Stimulated activated CD8-positive, alpha-beta memory T cell treated with anti-CD3 and anti-CD28 coated beads, Interleukin-12 subunit alpha, Interleukin-12 subunit beta, amount 100 ng/mL, for 4 hours (primary cell): ENCODE results near the gene ATP6AP1.

Experiments
- DNase-seq: peaks from one replicate; pipeline ENCODE4 v3.0.0-alpha.2; 2020; ENCODE audit warnings: low read depth

Gene ATP6AP1

GRCh38 chrX:154444755-154445246 lies 16.3 kb downstream of the ATP6AP1 start:
- DNase-seq, result no peak

DNA sequence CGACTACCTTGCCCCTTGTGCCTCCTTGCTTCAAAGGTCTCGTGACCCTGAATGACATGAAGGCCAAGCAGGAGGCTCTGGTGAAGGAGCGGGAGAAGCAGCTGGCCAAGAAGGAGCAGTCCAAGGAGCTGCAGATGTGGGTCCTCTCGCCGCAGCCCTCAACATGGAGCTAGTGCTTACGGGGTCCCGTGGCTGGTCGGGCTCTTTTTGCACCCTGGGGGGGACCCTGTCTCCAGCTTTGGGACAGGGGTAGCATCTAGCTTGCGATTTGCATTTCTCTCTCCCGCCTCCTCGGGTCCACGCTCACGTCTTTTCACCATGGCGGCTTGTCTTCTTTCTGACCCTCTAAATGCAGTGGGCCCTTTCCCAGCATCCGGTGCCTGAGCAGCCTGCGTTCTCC lies 17.3 kb downstream of the ATP6AP1 start:
- no peak for DNase-seq

- DNase-seq, result no peak
Observed at GRCh38 chrX:154446430-154446829, 18.0 kb downstream of the ATP6AP1 start.

DNA sequence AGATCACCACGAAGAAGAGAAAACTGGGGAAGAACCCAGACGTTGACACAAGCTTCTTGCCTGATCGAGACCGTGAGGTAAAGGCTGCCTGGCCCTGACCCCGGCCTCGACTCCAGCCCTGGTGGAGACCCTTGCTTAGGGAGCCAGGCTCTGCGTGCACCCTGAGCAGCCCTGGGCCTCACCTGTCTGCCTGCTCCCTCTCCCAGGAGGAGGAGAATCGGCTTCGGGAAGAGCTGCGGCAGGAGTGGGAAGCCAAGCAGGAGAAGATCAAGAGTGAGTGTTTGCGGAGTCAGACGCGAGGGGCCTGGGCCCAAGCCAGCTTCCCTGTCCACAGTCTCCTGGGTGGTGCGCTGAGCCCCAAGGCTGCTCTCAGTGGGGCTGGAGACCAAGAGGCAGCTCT lies 20.0 kb downstream of the ATP6AP1 start:
- DNase-seq, result no peak

DNA sequence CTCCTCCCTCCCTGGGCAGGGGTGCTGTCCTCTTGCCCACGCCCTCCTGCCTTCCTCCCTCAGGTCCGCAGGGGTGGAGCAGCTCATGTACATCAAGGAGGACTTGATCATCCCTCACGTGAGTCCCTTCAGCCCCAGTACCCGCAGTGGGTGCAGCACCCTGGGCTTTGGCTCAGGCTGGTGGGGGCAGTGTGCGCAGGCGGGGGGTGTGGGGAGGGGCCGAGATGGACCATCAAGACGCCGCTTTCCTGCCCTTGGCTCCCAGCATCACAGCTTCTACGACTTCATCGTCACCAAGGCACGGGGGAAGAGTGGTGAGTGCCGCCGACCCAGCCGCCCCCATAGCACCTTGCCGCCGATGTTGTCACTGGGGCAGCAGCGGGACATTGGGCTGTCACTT lies 21.1 kb downstream of the ATP6AP1 start:
- DNase-seq, result no peak

DNA sequence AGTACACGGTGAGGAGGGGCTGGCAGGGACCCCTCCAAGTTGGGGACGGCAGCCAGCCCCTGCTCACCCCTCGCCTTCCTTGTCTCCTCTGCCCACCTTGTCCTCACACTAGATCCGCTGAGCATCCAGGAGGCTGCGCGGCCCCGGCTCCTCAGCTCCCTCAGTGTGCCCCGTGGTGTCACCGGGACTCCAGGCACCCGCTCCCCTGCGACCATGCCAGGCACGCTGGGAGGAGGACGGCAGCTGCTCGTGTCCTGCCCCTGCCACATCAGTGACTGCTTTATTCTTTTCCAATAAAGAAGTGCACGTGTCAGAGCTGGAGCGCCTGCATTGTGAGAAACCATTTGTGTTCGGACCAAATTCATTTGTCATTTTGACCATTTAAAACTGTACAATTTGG lies 21.8 kb downstream of the ATP6AP1 start:
- DNase-seq, result no peak

- no peak for DNase-seq
Observed at GRCh38 chrX:154452823-154453222, 24.3 kb downstream of the ATP6AP1 start.

DNA sequence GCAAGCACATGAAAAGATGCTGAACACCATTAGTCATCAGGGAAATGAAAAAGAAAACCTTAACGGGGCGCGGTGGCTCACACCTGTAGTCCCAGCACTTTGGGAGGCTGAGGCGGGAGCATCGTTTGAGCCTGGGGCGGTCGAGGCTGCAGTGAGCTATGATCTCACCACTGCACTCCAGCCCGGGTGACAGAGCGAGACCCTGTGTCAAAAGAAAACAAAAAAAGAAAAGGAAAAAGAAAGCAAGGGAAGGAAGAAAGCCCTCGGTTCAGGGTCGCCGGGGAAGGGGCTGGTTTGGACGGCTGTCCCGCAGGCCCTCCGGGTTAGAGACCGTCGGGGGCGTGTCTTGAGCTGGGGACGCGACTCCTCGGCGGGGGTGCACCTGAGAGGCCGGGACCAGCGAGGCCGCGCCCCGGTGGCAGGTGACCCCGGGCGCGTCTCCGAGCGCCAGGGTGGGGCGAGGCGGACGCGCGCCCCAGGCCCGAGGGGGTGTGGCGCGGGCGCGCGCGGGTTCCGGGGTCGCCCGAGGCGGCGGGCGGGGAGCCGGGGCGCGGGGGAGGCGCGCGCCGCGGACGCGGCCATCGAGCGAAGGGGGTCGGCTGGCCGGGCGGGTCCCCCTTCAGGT lies 29.1 kb downstream of the ATP6AP1 start:
- DNase-seq, result peak; percentile 39

- peak; percentile 48 for DNase-seq
Observed at GRCh38 chrX:154458116-154458953, 29.9 kb downstream of the ATP6AP1 start, which contains the start of gene PLXNA3. Gene PLXNA3, plus strand, starts transcription at chrX:154458281. Its CDS starts 1,903 bp downstream, at chrX:154460184.

GRCh38 chrX:154458954-154459778 lies 30.7 kb downstream of the ATP6AP1 start:
- no peak for DNase-seq

DNA sequence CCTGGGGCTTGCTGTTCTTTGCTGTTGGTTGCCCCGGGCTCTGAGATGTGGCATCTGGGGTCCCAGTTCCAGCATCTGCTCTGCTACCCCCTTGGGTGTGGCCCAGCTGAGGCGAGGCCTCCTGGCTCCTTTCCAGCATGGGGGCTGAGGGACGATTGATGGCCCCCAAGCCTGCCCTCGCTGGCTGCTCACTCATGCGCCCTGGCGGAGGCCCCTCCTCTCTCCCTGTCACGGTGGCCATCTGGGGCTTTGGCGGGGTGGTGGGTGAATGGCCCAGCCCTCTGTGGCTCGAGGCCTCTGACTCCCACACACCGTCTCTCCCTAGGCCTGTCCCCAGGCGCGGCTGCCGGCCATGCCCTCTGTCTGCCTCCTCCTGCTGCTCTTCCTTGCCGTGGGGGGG lies 31.4 kb downstream of the ATP6AP1 start:
- no peak for DNase-seq

GRCh38 chrX:154460326-154460725 lies 31.8 kb downstream of the ATP6AP1 start:
- no peak for DNase-seq

DNA sequence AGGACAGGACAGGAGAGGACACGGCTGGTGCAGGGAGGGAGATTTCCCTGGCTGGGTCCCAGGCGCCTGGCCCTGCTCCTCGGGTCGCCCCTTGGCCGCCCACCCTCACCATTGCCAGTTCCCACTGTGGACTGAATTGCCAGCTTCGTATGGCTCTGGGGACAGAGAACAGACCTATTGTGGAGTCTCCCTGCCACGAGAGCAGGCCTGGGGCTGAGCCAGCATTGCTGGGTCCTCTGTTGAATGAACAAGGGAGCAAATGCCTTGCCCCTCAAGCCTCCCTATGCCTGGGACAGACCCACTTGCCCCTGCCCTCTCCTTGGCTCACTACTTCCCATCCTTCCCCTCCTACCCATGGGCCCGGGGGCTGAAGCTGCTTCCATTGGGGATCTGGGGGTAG lies 33.9 kb downstream of the ATP6AP1 start:
- no peak for DNase-seq

GRCh38 chrX:154463611-154464220 lies 35.2 kb downstream of the ATP6AP1 start:
- DNase-seq, result no peak

DNA sequence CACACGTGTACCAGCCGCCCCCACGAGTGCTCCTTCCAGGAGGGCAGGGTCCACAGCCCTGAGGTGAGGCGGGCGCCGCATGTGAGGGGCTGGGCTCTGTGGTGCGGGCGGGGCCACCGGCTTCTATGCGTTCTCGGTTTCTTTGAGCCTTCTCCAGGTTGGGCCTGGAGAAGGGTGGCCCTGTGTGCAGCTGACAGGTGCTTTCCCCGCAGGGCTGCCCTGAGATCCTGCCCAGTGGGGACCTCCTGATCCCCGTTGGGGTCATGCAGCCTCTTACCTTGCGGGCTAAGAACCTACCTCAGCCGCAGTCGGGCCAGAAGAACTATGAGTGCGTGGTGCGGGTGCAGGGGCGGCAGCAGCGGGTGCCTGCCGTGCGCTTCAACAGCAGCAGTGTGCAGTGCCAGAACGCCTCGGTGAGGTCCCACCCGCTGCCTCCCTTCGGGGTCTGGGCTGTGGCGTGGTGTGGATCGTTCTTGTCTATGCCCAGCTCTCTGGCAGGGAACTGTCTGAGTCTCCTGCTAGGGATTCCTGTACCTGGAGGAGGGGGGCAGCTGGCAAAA lies 36.4 kb downstream of the ATP6AP1 start:
- DNase-seq, result no peak

- no peak for DNase-seq
Observed at GRCh38 chrX:154465601-154466000, 37.1 kb downstream of the ATP6AP1 start.

DNA sequence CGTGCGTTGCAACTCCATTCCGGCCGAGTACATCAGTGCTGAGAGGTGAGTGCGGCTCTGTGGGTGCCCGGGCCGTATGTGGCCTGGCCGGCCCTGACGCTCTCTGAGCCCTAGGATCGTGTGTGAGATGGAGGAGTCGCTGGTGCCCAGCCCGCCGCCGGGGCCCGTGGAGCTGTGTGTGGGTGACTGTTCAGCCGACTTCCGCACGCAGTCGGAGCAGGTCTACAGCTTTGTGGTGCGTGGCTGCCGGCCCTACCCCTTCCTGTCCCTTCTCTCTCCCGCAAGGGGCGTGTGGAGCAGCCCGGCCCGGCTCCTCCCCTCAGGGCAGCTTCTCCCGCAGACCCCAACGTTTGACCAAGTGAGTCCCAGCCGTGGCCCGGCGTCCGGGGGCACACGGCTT lies 37.6 kb downstream of the ATP6AP1 start:
- no peak for DNase-seq

DNA sequence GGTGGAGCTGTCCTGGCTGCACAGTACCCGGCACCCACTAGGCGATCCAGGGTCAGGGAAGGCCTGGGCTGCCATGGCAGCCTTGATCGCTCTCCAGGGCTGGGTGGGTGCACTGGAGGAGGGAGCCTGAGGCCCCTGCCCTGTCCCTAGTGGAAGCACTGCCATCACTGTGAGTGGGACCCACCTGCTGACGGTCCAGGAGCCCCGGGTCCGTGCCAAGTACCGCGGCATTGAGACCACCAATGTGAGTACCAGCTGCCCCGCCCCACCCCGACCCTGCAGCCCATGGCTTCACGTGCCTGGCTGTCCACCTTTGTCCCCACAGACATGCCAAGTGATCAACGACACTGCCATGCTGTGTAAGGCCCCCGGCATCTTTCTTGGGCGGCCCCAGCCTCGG lies 38.4 kb downstream of the ATP6AP1 start:
- DNase-seq, result no peak

- no peak for DNase-seq
Observed at GRCh38 chrX:154467556-154467955, 39.1 kb downstream of the ATP6AP1 start.

DNA sequence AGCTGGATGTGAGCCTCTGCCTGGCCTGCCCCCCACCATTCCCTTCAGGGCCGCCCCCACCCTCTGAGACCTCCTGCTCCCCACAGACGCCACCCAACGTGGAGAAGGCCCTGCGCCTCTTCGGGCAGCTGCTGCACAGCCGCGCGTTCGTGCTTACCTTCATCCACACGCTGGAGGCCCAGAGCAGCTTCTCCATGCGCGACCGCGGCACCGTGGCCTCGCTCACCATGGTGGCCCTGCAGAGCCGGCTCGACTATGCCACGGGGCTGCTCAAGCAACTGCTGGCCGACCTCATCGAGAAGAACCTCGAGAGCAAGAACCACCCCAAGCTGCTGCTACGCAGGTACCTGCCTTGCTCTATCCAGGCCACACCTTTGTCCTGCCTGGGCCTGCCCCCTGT lies 39.7 kb downstream of the ATP6AP1 start:
- DNase-seq, result no peak

DNA sequence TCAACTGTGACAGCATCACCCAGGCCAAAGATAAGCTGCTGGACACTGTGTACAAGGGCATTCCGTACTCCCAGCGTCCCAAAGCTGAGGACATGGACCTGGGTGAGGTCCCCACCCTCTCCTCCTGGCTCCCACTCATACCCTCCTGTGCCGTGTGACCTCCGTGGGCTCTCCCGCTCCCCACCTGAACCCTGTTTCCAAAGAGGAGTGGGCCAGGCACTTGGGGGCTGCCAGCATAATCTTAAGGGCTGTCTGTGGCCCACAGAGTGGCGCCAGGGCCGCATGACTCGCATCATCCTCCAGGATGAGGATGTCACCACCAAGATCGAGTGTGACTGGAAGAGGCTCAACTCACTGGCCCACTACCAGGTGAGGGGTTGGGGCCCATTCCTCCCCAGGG lies 40.6 kb downstream of the ATP6AP1 start:
- DNase-seq, result no peak

- no peak for DNase-seq
Observed at GRCh38 chrX:154469880-154470279, 41.4 kb downstream of the ATP6AP1 start.
